ENCODE measurements around the gene MESD. TPM values are rescaled to one million over a fixed set of nuclear protein-coding genes. Genes with fewer than 3 reads are reported as not detected.

The MESD gene
- total RNA-seq, 4 donors from 2014 or later = 14.1 to 17.4 (median 14.5) TPM

- WGBS = 96% methylated on average over 4 of the region's 4 CpGs
- H3K36me3 ChIP-seq = peaks cover 25 to 86% (median 69%) of the 10 kb centered on the region in 4 donors
Measured at GRCh38 chr15:80949756-80950155, 39.9 kb downstream of the MESD start.

DNA sequence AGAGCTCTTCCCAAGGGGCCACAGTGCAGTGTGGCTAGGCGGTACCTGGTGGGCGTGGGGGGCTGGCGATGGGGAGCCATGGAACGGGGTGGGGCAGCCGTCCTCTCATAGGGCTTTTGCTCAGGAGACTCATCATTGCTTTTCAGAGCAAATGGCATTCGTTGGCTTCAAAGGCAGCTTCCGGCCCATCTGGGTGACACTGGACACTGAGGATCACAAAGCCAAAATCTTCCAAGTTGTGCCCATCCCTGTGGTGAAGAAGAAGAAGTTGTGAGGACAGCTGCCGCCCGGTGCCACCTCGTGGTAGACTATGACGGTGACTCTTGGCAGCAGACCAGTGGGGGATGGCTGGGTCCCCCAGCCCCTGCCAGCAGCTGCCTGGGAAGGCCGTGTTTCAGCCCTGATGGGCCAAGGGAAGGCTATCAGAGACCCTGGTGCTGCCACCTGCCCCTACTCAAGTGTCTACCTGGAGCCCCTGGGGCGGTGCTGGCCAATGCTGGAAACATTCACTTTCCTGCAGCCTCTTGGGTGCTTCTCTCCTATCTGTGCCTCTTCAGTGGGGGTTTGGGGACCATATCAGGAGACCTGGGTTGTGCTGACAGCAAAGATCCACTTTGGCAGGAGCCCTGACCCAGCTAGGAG, 40.8 kb downstream of the MESD start:
- WGBS = 95% methylated on average over 5 of the region's 13 CpGs
- no peak for TF ChIP-seq POLR2A (IDR thresholded peaks at IDR 0.05; ENCODE audit: low read depth)
- TF ChIP-seq, protein P1, sequence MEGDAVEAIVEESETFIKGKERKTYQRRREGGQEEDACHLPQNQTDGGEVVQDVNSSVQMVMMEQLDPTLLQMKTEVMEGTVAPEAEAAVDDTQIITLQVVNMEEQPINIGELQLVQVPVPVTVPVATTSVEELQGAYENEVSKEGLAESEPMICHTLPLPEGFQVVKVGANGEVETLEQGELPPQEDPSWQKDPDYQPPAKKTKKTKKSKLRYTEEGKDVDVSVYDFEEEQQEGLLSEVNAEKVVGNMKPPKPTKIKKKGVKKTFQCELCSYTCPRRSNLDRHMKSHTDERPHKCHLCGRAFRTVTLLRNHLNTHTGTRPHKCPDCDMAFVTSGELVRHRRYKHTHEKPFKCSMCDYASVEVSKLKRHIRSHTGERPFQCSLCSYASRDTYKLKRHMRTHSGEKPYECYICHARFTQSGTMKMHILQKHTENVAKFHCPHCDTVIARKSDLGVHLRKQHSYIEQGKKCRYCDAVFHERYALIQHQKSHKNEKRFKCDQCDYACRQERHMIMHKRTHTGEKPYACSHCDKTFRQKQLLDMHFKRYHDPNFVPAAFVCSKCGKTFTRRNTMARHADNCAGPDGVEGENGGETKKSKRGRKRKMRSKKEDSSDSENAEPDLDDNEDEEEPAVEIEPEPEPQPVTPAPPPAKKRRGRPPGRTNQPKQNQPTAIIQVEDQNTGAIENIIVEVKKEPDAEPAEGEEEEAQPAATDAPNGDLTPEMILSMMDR (IDR thresholded peaks at IDR 0.05) = no peak
- no peak for TF ChIP-seq POLR2AphosphoS5 (IDR thresholded peaks at IDR 0.05)
- no peak for TF ChIP-seq EP300 (IDR thresholded peaks at IDR 0.05)
- Histone ChIP-seq H3K4me3 (no peak overlapping the region), H3K36me3 (peaks cover 25 to 93% (median 77%) of the 10 kb centered on the region in 4 donors), H3K4me1 (no peaks in the 10 kb centered on the region), H3K9me3 (no peaks in the 10 kb centered on the region), H3K27ac (replicated peaks in 1 of 4) (no peak overlapping the region), H3K27me3 (no peaks in the 10 kb centered on the region)
- DNase-seq (ENCODE audit: extremely low spot score) = no peak
- intact Hi-C loops (cut with DNase I) = no loop called here

More at GRCh38 chr15:80949756-80950155, 39.9 kb downstream of the MESD start:
- H3K27me3 ChIP-seq = no peaks in the 10 kb centered on the region
- no peaks in the 10 kb centered on the region for H3K4me1 ChIP-seq
- TF ChIP-seq, protein P1 (IDR thresholded peaks at IDR 0.05) = no peak
- TF ChIP-seq POLR2A (IDR thresholded peaks at IDR 0.05; ENCODE audit: low read depth) (no peak), POLR2AphosphoS5 (IDR thresholded peaks at IDR 0.05) (no peak), EP300 (IDR thresholded peaks at IDR 0.05) (no peak)
- no peak for DNase-seq (ENCODE audit: extremely low spot score)
- intact Hi-C loops (cut with DNase I) = no loop called here
- H3K9me3 ChIP-seq = no peaks in the 10 kb centered on the region
- H3K27ac ChIP-seq (replicated peaks in 1 of 4) = no peak overlapping the region
- H3K4me3 ChIP-seq = no peak overlapping the region

GRCh38 chr15:80946576-80946975, 43.0 kb downstream of the MESD start:
- Histone ChIP-seq H3K4me3 (no peak overlapping the region), H3K9me3 (no peaks in the 10 kb centered on the region), H3K27ac (replicated peaks in 1 of 4) (no peak overlapping the region), H3K27me3 (no peaks in the 10 kb centered on the region), H3K4me1 (peaks cover 0 to 11% (median 10%) of the 10 kb centered on the region in 4 donors), H3K36me3 (peaks cover 20 to 93% (median 84%) of the 10 kb centered on the region in 4 donors)
- TF ChIP-seq EP300 (IDR thresholded peaks at IDR 0.05) (no peak), POLR2AphosphoS5 (IDR thresholded peaks at IDR 0.05) (no peak)
- TF ChIP-seq, protein P1 (IDR thresholded peaks at IDR 0.05) = no peak
- intact Hi-C loops (cut with DNase I) = no loop called here
- WGBS = 99% methylated on average over 8 of the region's 8 CpGs
- no peak for DNase-seq (ENCODE audit: extremely low spot score)

GRCh38 chr15:80945605-80946004, 44.0 kb downstream of the MESD start:
- WGBS = 96% methylated on average over 5 of the region's 5 CpGs
- H3K27ac ChIP-seq (replicated peaks in 1 of 4) = no peak overlapping the region
- H3K4me1 ChIP-seq = peaks cover 0 to 12% (median 10%) of the 10 kb centered on the region in 4 donors
- no peaks in the 10 kb centered on the region for H3K27me3 ChIP-seq
- H3K9me3 ChIP-seq = no peaks in the 10 kb centered on the region
- H3K4me3 ChIP-seq = no peak overlapping the region
- TF ChIP-seq, protein P1 (IDR thresholded peaks at IDR 0.05) = no peak
- no peak for TF ChIP-seq POLR2A (IDR thresholded peaks at IDR 0.05; ENCODE audit: low read depth)
- no peak for TF ChIP-seq POLR2AphosphoS5 (IDR thresholded peaks at IDR 0.05)
- TF ChIP-seq EP300 (IDR thresholded peaks at IDR 0.05) = no peak
- intact Hi-C loops (cut with DNase I) = no loop called here
- H3K36me3 ChIP-seq = peaks cover 20 to 93% (median 82%) of the 10 kb centered on the region in 4 donors
- no peak for DNase-seq (ENCODE audit: extremely low spot score)

Measured in esophagus muscularis mucosa (tissue), 4 donors.